Measurements from ENCODE around the gene PIGC. TPM values are rescaled to one million over a fixed set of nuclear protein-coding genes. Genes with fewer than 3 reads are reported as not detected.

PIGC gene
- total RNA-seq, 2 donors from 2014 or later, result 22.4 to 27.0 TPM

GRCh38 chr1:172456344-172456769 is 12.5 kb upstream of the PIGC start:
- Mint-ChIP-seq H3K27ac (no peak overlapping the region), H3K4me1 (ENCODE audit: low read depth in 2 of 2) (peaks cover 0 to 3% of the 10 kb centered on the region in 2 donors), H3K27me3 (peaks cover 9 to 14% of the 10 kb centered on the region in 2 donors), H3K4me3 (no peak overlapping the region), H3K36me3 (no peaks in the 10 kb centered on the region), H3K9me3 (no peaks in the 10 kb centered on the region)
- no peak for DNase-seq (ENCODE audit: low spot score)
- ATAC-seq, result no peak

- DNase-seq (ENCODE audit: low spot score), result no peak
- H3K4me3 Mint-ChIP-seq, result no peak overlapping the region
- no peaks in the 10 kb centered on the region for H3K36me3 Mint-ChIP-seq
- H3K27me3 Mint-ChIP-seq, result peaks cover 7 to 14% of the 10 kb centered on the region in 2 donors
- no peak overlapping the region for H3K27ac Mint-ChIP-seq
- peaks cover 3 to 7% of the 10 kb centered on the region in 2 donors for H3K4me1 Mint-ChIP-seq (ENCODE audit: low read depth in 2 of 2)
- ATAC-seq, result no peak
- no peaks in the 10 kb centered on the region for H3K9me3 Mint-ChIP-seq
Observed at GRCh38 chr1:172455451-172455850, 11.6 kb upstream of the PIGC start.

GRCh38 chr1:172453607-172454006 is 9.7 kb upstream of the PIGC start:
- ATAC-seq, result no peak
- DNase-seq (ENCODE audit: low spot score), result no peak
- Mint-ChIP-seq H3K4me3 (no peak overlapping the region), H3K27ac (no peak overlapping the region), H3K27me3 (peaks cover 7 to 14% of the 10 kb centered on the region in 2 donors), H3K4me1 (ENCODE audit: low read depth in 2 of 2) (peaks cover 10 to 20% of the 10 kb centered on the region in 2 donors), H3K9me3 (no peaks in the 10 kb centered on the region), H3K36me3 (no peaks in the 10 kb centered on the region)

GRCh38 chr1:172453153-172453545 is 9.3 kb upstream of the PIGC start:
- Mint-ChIP-seq H3K4me3 (no peak overlapping the region), H3K27me3 (peaks cover 7 to 14% of the 10 kb centered on the region in 2 donors), H3K9me3 (no peaks in the 10 kb centered on the region), H3K4me1 (ENCODE audit: low read depth in 2 of 2) (peaks cover 10 to 20% of the 10 kb centered on the region in 2 donors), H3K36me3 (no peaks in the 10 kb centered on the region), H3K27ac (no peak overlapping the region)
- no peak for DNase-seq (ENCODE audit: low spot score)
- no peak for ATAC-seq

GRCh38 chr1:172452536-172453152 is 8.8 kb upstream of the PIGC start:
- DNase-seq (ENCODE audit: low spot score) (no peak), ATAC-seq (no peak)
- Mint-ChIP-seq H3K27me3 (peaks cover 5 to 14% of the 10 kb centered on the region in 2 donors), H3K36me3 (no peaks in the 10 kb centered on the region), H3K27ac (no peak overlapping the region), H3K9me3 (no peaks in the 10 kb centered on the region), H3K4me3 (no peak overlapping the region), H3K4me1 (ENCODE audit: low read depth in 2 of 2) (peaks cover 10 to 20% of the 10 kb centered on the region in 2 donors)

- ATAC-seq (peak in 1 of 2 donors; percentile 2), DNase-seq (ENCODE audit: low spot score) (no peak)
- no peak overlapping the region for H3K27ac Mint-ChIP-seq
- no peak overlapping the region for H3K4me3 Mint-ChIP-seq
- H3K36me3 Mint-ChIP-seq, result no peaks in the 10 kb centered on the region
- H3K4me1 Mint-ChIP-seq (ENCODE audit: low read depth in 2 of 2), result peaks cover 10 to 20% of the 10 kb centered on the region in 2 donors
- H3K27me3 Mint-ChIP-seq, result peaks cover 0 to 7% of the 10 kb centered on the region in 2 donors
- no peaks in the 10 kb centered on the region for H3K9me3 Mint-ChIP-seq
Observed at GRCh38 chr1:172451002-172451443, 7.2 kb upstream of the PIGC start.

- DNase-seq (ENCODE audit: low spot score), result no peak
- ATAC-seq, result no peak
- Mint-ChIP-seq H3K36me3 (no peaks in the 10 kb centered on the region), H3K4me1 (ENCODE audit: low read depth in 2 of 2) (peaks cover 10 to 20% of the 10 kb centered on the region in 2 donors), H3K27me3 (peaks cover 0 to 7% of the 10 kb centered on the region in 2 donors), H3K9me3 (no peaks in the 10 kb centered on the region), H3K4me3 (no peak overlapping the region), H3K27ac (no peak overlapping the region)
Observed at GRCh38 chr1:172450524-172450885, 6.6 kb upstream of the PIGC start.

- H3K36me3 Mint-ChIP-seq, result no peaks in the 10 kb centered on the region
- H3K4me1 Mint-ChIP-seq (ENCODE audit: low read depth in 2 of 2), result peaks cover 10 to 20% of the 10 kb centered on the region in 2 donors
- peak; percentile 75 for DNase-seq (ENCODE audit: low spot score)
- peaks cover 0 to 4% of the 10 kb centered on the region in 2 donors for H3K27me3 Mint-ChIP-seq
- H3K4me3 Mint-ChIP-seq, result peak overlapping the region; percentile 40
- H3K27ac Mint-ChIP-seq, result peak overlapping the region in 1 of 2 donors; percentile 30
- peak; percentile 82 to 89 for ATAC-seq
- H3K9me3 Mint-ChIP-seq, result no peaks in the 10 kb centered on the region
Observed at GRCh38 chr1:172449585-172450523, 6.0 kb upstream of the PIGC start.

- ATAC-seq (peak in 1 of 2 donors; percentile 66), DNase-seq (ENCODE audit: low spot score) (no peak)
- Mint-ChIP-seq H3K36me3 (no peaks in the 10 kb centered on the region), H3K9me3 (no peaks in the 10 kb centered on the region), H3K4me1 (ENCODE audit: low read depth in 2 of 2) (peaks cover 15 to 27% of the 10 kb centered on the region in 2 donors), H3K27ac (peak overlapping the region in 1 of 2 donors; percentile 30), H3K4me3 (peak overlapping the region; percentile 40), H3K27me3 (no peaks in the 10 kb centered on the region)
Observed at GRCh38 chr1:172448995-172449584, 5.2 kb upstream of the PIGC start.

GRCh38 chr1:172447641-172448040 is 3.8 kb upstream of the PIGC start:
- peaks cover 14 to 31% of the 10 kb centered on the region in 2 donors for H3K4me1 Mint-ChIP-seq (ENCODE audit: low read depth in 2 of 2)
- no peak for ATAC-seq
- H3K36me3 Mint-ChIP-seq, result peaks cover under 1% of the 10 kb centered on the region
- no peak overlapping the region for H3K27ac Mint-ChIP-seq
- no peaks in the 10 kb centered on the region for H3K9me3 Mint-ChIP-seq
- no peak overlapping the region for H3K4me3 Mint-ChIP-seq
- DNase-seq (ENCODE audit: low spot score), result no peak
- H3K27me3 Mint-ChIP-seq, result no peaks in the 10 kb centered on the region

GRCh38 chr1:172446547-172446946 is 2.7 kb upstream of the PIGC start:
- ATAC-seq, result no peak
- Mint-ChIP-seq H3K4me1 (ENCODE audit: low read depth in 2 of 2) (peaks cover 25 to 42% of the 10 kb centered on the region in 2 donors), H3K4me3 (no peak overlapping the region), H3K36me3 (peaks cover 11% of the 10 kb centered on the region), H3K27ac (no peak overlapping the region), H3K27me3 (no peaks in the 10 kb centered on the region), H3K9me3 (no peaks in the 10 kb centered on the region)
- no peak for DNase-seq (ENCODE audit: low spot score)

GRCh38 chr1:172442843-172443565 is 865 bp downstream of the PIGC start:
- H3K27me3 Mint-ChIP-seq, result no peaks in the 10 kb centered on the region
- H3K9me3 Mint-ChIP-seq, result no peaks in the 10 kb centered on the region
- no peak for DNase-seq (ENCODE audit: low spot score)
- peaks cover 18% of the 10 kb centered on the region for H3K36me3 Mint-ChIP-seq
- peak overlapping the region; percentile 93 for H3K4me3 Mint-ChIP-seq
- H3K4me1 Mint-ChIP-seq (ENCODE audit: low read depth in 2 of 2), result peaks cover 31 to 40% of the 10 kb centered on the region in 2 donors
- ATAC-seq, result no peak
- peak overlapping the region; percentile 90 to 95 for H3K27ac Mint-ChIP-seq

- Mint-ChIP-seq H3K4me3 (peak overlapping the region; percentile 93), H3K9me3 (no peaks in the 10 kb centered on the region), H3K27me3 (no peaks in the 10 kb centered on the region), H3K36me3 (peaks cover 19% of the 10 kb centered on the region), H3K4me1 (ENCODE audit: low read depth in 2 of 2) (peaks cover 31 to 41% of the 10 kb centered on the region in 2 donors), H3K27ac (peak overlapping the region; percentile 90 to 95)
- DNase-seq (ENCODE audit: low spot score), result no peak
- no peak for ATAC-seq
Observed at GRCh38 chr1:172442404-172442803, 1.5 kb downstream of the PIGC start.
